Neural progenitor cell (in vitro differentiated cells): ENCODE data around the gene GOSR2. TPM values are rescaled to one million over a fixed set of nuclear protein-coding genes. Genes with fewer than 3 reads are reported as not detected.
A peak's percentile ranks its signal among the peaks of the same experiment; 100 is the strongest.

Experiments used
- DNase-seq: peaks from one replicate; pipeline ENCODE4 v3.0.0-alpha.2; 2016; ENCODE audit warnings: low spot score
- H2AFZ ChIP-seq: fragments of 200-600 bp; sonication (generic); replicated peaks from 2 replicates; pipeline ENCODE4 v1.6.1; 2016; ENCODE audit warnings: antibody characterized with exemption
- H3F3A ChIP-seq: fragments of 200-600 bp; sonication (generic); 2 replicates; pipeline ENCODE4 v1.6.1; 2016; ENCODE audit warnings: antibody characterized with exemption, low read depth
- H3K27ac ChIP-seq: fragments of 200-600 bp; sonication (generic); 2 replicates; pipeline ENCODE4 v1.5.1; 2016; ENCODE audit warnings: mild to moderate bottlenecking
- H3K27me3 ChIP-seq: fragments of 200-600 bp; sonication (generic); 2 replicates; pipeline ENCODE4 v1.6.1; 2016; ENCODE audit warnings: mild to moderate bottlenecking, moderate library complexity
- H3K36me3 ChIP-seq: fragments of 200-600 bp; sonication (generic); 2 replicates; pipeline ENCODE4 v1.5.1; 2016
- H3K4me1 ChIP-seq: fragments of 200-600 bp; sonication (generic); 2 replicates; pipeline ENCODE4 v1.6.1; 2016; ENCODE audit warnings: mixed run types
- H3K4me2 ChIP-seq: fragments of 200-600 bp; sonication (generic); 2 replicates; pipeline ENCODE4 v1.6.1; 2016
- H3K4me3 ChIP-seq: fragments of 200-600 bp; sonication (generic); 2 replicates; pipeline ENCODE4 v1.5.1; 2016
- H3K79me2 ChIP-seq: fragments of 200-600 bp; sonication (generic); 2 replicates; pipeline ENCODE4 v1.6.1; 2016; ENCODE audit warnings: low read depth
- H3K9ac ChIP-seq: fragments of 200-600 bp; sonication (generic); 2 replicates; pipeline ENCODE4 v1.6.1; 2016
- H3K9me3 ChIP-seq: fragments of 200-600 bp; sonication (generic); 2 replicates; pipeline ENCODE4 v1.5.1; 2016; ENCODE audit warnings: low read depth
- H4K20me1 ChIP-seq: fragments of 200-600 bp; sonication (generic); 2 replicates; pipeline ENCODE4 v1.6.1; 2016; ENCODE audit warnings: low read depth
- H3K27ac Mint-ChIP-seq: 3 replicates; pipeline ENCODE4 v1.8.0; 2021; ENCODE audit warnings: mixed read lengths
- H3K27me3 Mint-ChIP-seq: 2 replicates; pipeline ENCODE4 v1.8.0; 2022; ENCODE audit warnings: low read depth, mild to moderate bottlenecking, inconsistent platforms, moderate library complexity, mixed read lengths; ENCODE audit not compliant: insufficient read depth
- H3K36me3 Mint-ChIP-seq: 3 replicates; pipeline ENCODE4 v1.8.0; 2021; ENCODE audit warnings: mixed read lengths
- H3K4me1 Mint-ChIP-seq: 3 replicates; pipeline ENCODE4 v1.8.0; 2021; ENCODE audit warnings: mixed read lengths
- H3K4me3 Mint-ChIP-seq: 3 replicates; pipeline ENCODE4 v1.8.0; 2021; ENCODE audit warnings: mild to moderate bottlenecking, moderate library complexity, mixed read lengths
- H3K9me3 Mint-ChIP-seq: 3 replicates; pipeline ENCODE4 v1.8.0; 2020; ENCODE audit warnings: mixed read lengths
- CTCF ChIP-seq: fragments of 200-600 bp; sonication (generic); IDR thresholded peaks from 2 replicates; pipeline ENCODE4 v1.5.1; 2017; ENCODE audit warnings: antibody characterized with exemption, mild to moderate bottlenecking
- EZH2 ChIP-seq: fragments of 200-600 bp; sonication (generic); IDR thresholded peaks from 2 replicates; pipeline ENCODE4 v1.6.1; 2017; ENCODE audit warnings: antibody characterized with exemption, mild to moderate bottlenecking, moderate library complexity
- EZH2phosphoT487 ChIP-seq: fragments of 200-600 bp; sonication (generic); IDR thresholded peaks from 2 replicates; pipeline ENCODE4 v1.6.1; 2017; ENCODE audit warnings: antibody characterized with exemption
- total RNA-seq: library from RNA; depleted of rRNA; stranded (reverse); fragments of >200 nt; gene quantifications from 2 replicates; pipeline ENCODE4 v1.2.3, GENCODE V29; 2015; ENCODE audit warnings: low replicate concordance

The GOSR2 gene
- total RNA-seq, 1 donor from 2014 or later: 33.6 TPM

GRCh38 chr17:46972346-46972745, 49.4 kb downstream of the GOSR2 start:
- TF ChIP-seq CTCF: no peak
- no peak for TF ChIP-seq EZH2phosphoT487
- TF ChIP-seq EZH2: no peak
- no peak overlapping the region for H3K27ac Mint-ChIP-seq
- no peak overlapping the region for H3K4me3 Mint-ChIP-seq
- H3K4me2 ChIP-seq: no peak overlapping the region
- H3K9me3 Mint-ChIP-seq: no peaks in the 10 kb centered on the region
- peaks cover 6% of the 10 kb centered on the region for H3K4me1 ChIP-seq
- no peak overlapping the region for H2AFZ ChIP-seq
- H4K20me1 ChIP-seq: no peaks in the 10 kb centered on the region
- peaks cover 16% of the 10 kb centered on the region for H3K4me1 Mint-ChIP-seq
- peaks cover 10% of the 10 kb centered on the region for H3F3A ChIP-seq
- H3K9ac ChIP-seq: no peak overlapping the region
- no peak overlapping the region for H3K4me3 ChIP-seq
- peaks cover 5% of the 10 kb centered on the region for H3K36me3 Mint-ChIP-seq
- no peaks in the 10 kb centered on the region for H3K9me3 ChIP-seq
- H3K27me3 Mint-ChIP-seq: peaks cover 14% of the 10 kb centered on the region
- H3K36me3 ChIP-seq: no peaks in the 10 kb centered on the region
- no peaks in the 10 kb centered on the region for H3K79me2 ChIP-seq
- no peak overlapping the region for H3K27ac ChIP-seq
- H3K27me3 ChIP-seq: peaks cover 10% of the 10 kb centered on the region
- DNase-seq: no peak

GRCh38 chr17:46974086-46974485, 51.1 kb downstream of the GOSR2 start:
- Histone ChIP-seq H3F3A (peaks cover 24% of the 10 kb centered on the region), H3K27me3 (peaks cover 27% of the 10 kb centered on the region), H3K4me3 (no peak overlapping the region), H3K79me2 (no peaks in the 10 kb centered on the region), H3K4me2 (no peak overlapping the region), H3K27ac (no peak overlapping the region), H3K9me3 (no peaks in the 10 kb centered on the region), H3K9ac (no peak overlapping the region), H2AFZ (no peak overlapping the region), H4K20me1 (no peaks in the 10 kb centered on the region), H3K36me3 (no peaks in the 10 kb centered on the region), H3K4me1 (peaks cover 11% of the 10 kb centered on the region)
- DNase-seq: no peak
- peaks cover 5% of the 10 kb centered on the region for H3K36me3 Mint-ChIP-seq
- H3K4me3 Mint-ChIP-seq: no peak overlapping the region
- H3K9me3 Mint-ChIP-seq: no peaks in the 10 kb centered on the region
- H3K27ac Mint-ChIP-seq: no peak overlapping the region
- peaks cover 23% of the 10 kb centered on the region for H3K27me3 Mint-ChIP-seq
- peaks cover 25% of the 10 kb centered on the region for H3K4me1 Mint-ChIP-seq
- TF ChIP-seq EZH2 (no peak), EZH2phosphoT487 (no peak), CTCF (no peak)

- Mint-ChIP-seq H3K4me3 (peak overlapping the region; percentile 1), H3K27ac (no peak overlapping the region)
Observed at GRCh38 chr17:46975287-46975686, 52.3 kb downstream of the GOSR2 start.

More at GRCh38 chr17:46975287-46975686, 52.3 kb downstream of the GOSR2 start:
- Histone ChIP-seq H3K4me2 (no peak overlapping the region), H2AFZ (no peak overlapping the region), H3K36me3 (no peaks in the 10 kb centered on the region), H3K4me3 (no peak overlapping the region), H3K27me3 (peaks cover 39% of the 10 kb centered on the region), H3K4me1 (peaks cover 16% of the 10 kb centered on the region), H3K9me3 (no peaks in the 10 kb centered on the region), H3F3A (peaks cover 34% of the 10 kb centered on the region), H3K79me2 (no peaks in the 10 kb centered on the region), H3K27ac (no peak overlapping the region), H3K9ac (no peak overlapping the region), H4K20me1 (no peaks in the 10 kb centered on the region)
- H3K27me3 Mint-ChIP-seq: peaks cover 29% of the 10 kb centered on the region
- peaks cover 28% of the 10 kb centered on the region for H3K4me1 Mint-ChIP-seq
- no peaks in the 10 kb centered on the region for H3K9me3 Mint-ChIP-seq
- TF ChIP-seq EZH2: no peak
- no peak for TF ChIP-seq EZH2phosphoT487
- no peak for TF ChIP-seq CTCF
- peaks cover 5% of the 10 kb centered on the region for H3K36me3 Mint-ChIP-seq
- DNase-seq: no peak
